ENCODE measurements around the gene IFI27L2.

GRCh38 chr14:94142247-94142646 is 12.8 kb upstream of the IFI27L2 start:
- TF ChIP-seq CTCF (conservative IDR thresholded peaks at IDR 0.05; ENCODE audit: low read depth, low read length) (no peak), EZH2 (IDR thresholded peaks at IDR 0.05; ENCODE audit: borderline replicate concordance, low read depth, low read length, poor library complexity, severe bottlenecking) (no peak)

All from A673 (cell line).